Left hindlimb (tissue), 1 donor: Measurements from ENCODE around the gene PGD.
"Not testable (repeated sequence)": the region's sequence is repeated elsewhere in the genome, so short reads cannot be mapped to it uniquely, and the experiment has no call there.

Experiments used
- DNase-seq: peaks from one replicate; pipeline ENCODE4 v3.0.0-alpha.2; 2018

PGD gene

GRCh38 chr1:10398734-10399443, at the start of gene PGD:
Gene PGD, plus strand, starts transcription at chr1:10399064. Its CDS starts 54 bp downstream, at chr1:10399118.
- DNase-seq: peak; percentile 99

DNA sequence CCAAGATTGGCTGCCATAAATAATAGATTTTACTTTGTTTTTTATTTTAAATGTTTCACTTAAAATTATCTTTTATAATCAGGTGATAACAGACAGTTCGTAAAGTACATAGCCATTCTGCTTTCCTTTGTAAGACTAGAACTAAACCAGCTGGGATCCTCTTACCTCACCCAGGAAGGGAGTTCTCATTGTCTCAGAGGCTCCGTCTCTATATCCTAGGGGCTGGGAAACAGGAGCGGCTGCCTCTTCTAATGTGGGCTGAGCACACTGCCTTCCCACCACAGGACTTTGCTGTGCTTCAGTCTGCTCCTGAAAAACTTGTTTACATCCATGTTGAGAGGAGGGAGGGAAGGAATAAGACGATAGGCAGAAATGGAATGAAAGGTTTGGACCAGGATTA, 45.6 kb upstream of the PGD start:
- DNase-seq: no peak

DNA sequence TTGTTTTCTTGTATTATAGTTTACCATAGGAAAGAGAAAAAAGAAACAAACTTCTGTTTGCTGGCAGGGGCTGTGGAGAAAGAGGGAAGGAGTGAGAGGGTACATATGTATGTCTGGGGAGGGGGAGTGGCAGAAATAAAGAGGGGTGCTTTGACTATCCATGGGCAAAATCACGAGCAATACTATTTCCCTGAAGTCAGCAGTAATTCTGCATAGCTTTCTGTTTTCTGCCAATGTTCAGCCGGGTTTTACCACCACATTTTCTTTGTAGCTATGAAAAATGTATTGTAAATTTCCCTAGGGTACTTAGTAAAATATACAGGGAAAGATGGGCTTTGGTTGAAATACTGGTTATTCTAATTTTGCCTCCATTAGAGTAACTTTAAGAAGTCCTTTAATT, 45.2 kb upstream of the PGD start:
- DNase-seq: no peak

- no peak for DNase-seq
Measured at GRCh38 chr1:10360045-10360444, 38.8 kb upstream of the PGD start.

- DNase-seq: no peak
Measured at GRCh38 chr1:10361515-10361914, 37.3 kb upstream of the PGD start.

- no peak for DNase-seq
Measured at GRCh38 chr1:10368194-10368593, 30.7 kb upstream of the PGD start.

- DNase-seq: no peak
Measured at GRCh38 chr1:10374442-10374860, 24.4 kb upstream of the PGD start.

GRCh38 chr1:10377365-10378029, 21.4 kb upstream of the PGD start:
- DNase-seq: not testable (repeated sequence)

GRCh38 chr1:10378081-10378841, 20.6 kb upstream of the PGD start:
- peak; percentile 52 for DNase-seq

GRCh38 chr1:10379101-10379620, 19.7 kb upstream of the PGD start:
- DNase-seq: no peak

GRCh38 chr1:10379676-10380075, 19.2 kb upstream of the PGD start:
- DNase-seq: no peak

GRCh38 chr1:10380594-10381275, 18.1 kb upstream of the PGD start:
- DNase-seq: no peak

DNA sequence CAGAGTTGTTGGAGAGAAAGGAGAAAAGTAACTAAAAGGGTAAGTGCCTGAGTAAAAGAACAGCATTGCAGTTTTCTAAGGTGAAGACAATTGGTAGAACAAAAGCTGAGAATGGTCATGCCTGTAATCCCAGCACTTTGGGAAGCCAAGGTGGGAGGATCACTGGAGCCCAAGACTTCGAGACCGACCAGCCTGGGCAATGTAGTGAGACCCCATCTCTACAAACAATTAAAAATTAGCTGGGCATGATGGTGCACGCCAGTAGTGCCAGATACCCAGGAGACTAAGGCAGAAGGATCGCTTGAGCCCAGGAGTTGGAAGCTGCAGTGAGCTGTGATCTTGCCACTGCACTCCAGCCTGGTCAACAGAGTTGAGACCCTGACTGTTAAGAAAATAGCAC, 15.2 kb upstream of the PGD start:
- DNase-seq: no peak

- no peak for DNase-seq
Measured at GRCh38 chr1:10384219-10384618, 14.6 kb upstream of the PGD start.

GRCh38 chr1:10386761-10387676, 11.8 kb upstream of the PGD start:
- no peak for DNase-seq

GRCh38 chr1:10387677-10388386, 11.0 kb upstream of the PGD start:
- DNase-seq: peak; percentile 83

GRCh38 chr1:10388387-10388715, 10.5 kb upstream of the PGD start:
- no peak for DNase-seq

DNA sequence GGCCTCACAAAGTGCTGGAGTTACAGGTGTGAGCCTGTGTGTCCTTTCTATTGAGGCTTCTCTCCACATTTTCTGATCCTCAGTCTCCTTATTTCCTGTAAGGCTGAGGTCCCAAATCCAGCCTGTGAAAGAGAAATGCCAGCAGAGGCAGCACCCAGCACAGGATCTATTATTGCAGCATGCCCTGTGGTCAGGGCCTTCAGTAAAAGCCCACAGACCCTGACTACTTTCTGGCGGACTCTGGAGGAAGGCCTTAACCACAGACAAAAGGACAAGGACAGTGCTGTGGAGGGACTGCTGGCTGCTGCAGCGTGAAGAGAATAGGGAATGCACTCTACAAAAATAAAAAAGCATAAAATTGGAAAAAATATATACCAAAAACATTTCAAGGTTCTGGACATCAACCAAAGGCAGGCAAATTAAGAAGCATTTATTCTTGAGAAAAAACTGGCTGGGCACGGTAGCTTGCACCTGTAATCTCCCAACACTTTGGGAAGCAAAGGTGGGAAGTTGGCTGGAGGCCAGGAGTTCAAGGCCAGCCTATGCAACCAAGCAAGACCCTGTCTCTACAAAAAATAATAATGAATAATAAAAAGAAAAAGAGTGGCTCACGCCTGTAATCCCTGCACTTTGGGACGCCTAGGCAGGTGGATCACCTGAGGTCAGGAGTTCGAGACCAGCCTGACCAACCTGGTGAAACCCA, 9.4 kb upstream of the PGD start:
- no peak for DNase-seq

- DNase-seq: no peak
Measured at GRCh38 chr1:10396870-10397269, 2.0 kb upstream of the PGD start.

GRCh38 chr1:10398278-10398733, 558 bp upstream of the PGD start:
- DNase-seq: no peak
